Adipose tissue (tissue), 3 donors: Measurements from ENCODE around the gene IFITM2. TPM values are rescaled to one million over a fixed set of nuclear protein-coding genes. Genes with fewer than 3 reads are reported as not detected.
"Not testable (repeated sequence)": the region's sequence is repeated elsewhere in the genome, so short reads cannot be mapped to it uniquely, and the experiment has no call there.

Experiments
- H3K27ac ChIP-seq: one replicate; pipeline ENCODE4 v1.5.1; 2013; ENCODE audit warnings: low read depth, low read length
- WGBS, 3 donors: extraction: QIAGEN DNeasy Blood & Tissue Kit; methylation state at CpG; one replicate each; pipeline ENCODE4 v1.1.7; 2013; 5-methylcytosine and 5-hydroxymethylcytosine counted together
- polyA plus RNA-seq, 3 donors: library from polyadenylated mRNA; stranded (reverse); fragments of 200-250 nt; gene quantifications; one replicate each; pipeline ENCODE4 v1.2.3, GENCODE V29; 2013
- donor health status: healthy with polysubstance abuse.
- donor health status: Bipolar disorder and iron deficiency.
- donor health status: healthy.

The IFITM2 gene
- 1,000 to 10,000 TPM in 2 of 3 donors, 100 to 1,000 TPM in 1; 208 to 1,862 (median 1,191) TPM for polyA plus RNA-seq

GRCh38 chr11:307766-308708 lies at the start of gene IFITM2:
TSS of gene IFITM2 (plus strand) at chr11:307816. CDS start at chr11:308193, 377 bp downstream.
- 2 to 26% (median 5%) methylated on average over 20 to 28 of the region's 28 CpGs for WGBS, 3 donors
- peak within 1 kb of the TSS; percentile 83 for H3K27ac ChIP-seq

GRCh38 chr11:259413-259812 lies 48.2 kb upstream of the IFITM2 start:
- WGBS, 3 donors, result 66 to 70% (median 70%) methylated on average over 10 of the region's 10 CpGs
- no peak overlapping the region for H3K27ac ChIP-seq

GRCh38 chr11:261624-262023 lies 46.0 kb upstream of the IFITM2 start:
- WGBS, 3 donors, result 90 to 91% (median 91%) methylated on average over 4 of the region's 4 CpGs
- H3K27ac ChIP-seq, result no peak overlapping the region

GRCh38 chr11:266676-267439 lies 40.8 kb upstream of the IFITM2 start:
- WGBS, 3 donors, result 82 to 92% (median 89%) methylated on average over 4 to 5 of the region's 13 CpGs
- H3K27ac ChIP-seq, result no peak overlapping the region

DNA sequence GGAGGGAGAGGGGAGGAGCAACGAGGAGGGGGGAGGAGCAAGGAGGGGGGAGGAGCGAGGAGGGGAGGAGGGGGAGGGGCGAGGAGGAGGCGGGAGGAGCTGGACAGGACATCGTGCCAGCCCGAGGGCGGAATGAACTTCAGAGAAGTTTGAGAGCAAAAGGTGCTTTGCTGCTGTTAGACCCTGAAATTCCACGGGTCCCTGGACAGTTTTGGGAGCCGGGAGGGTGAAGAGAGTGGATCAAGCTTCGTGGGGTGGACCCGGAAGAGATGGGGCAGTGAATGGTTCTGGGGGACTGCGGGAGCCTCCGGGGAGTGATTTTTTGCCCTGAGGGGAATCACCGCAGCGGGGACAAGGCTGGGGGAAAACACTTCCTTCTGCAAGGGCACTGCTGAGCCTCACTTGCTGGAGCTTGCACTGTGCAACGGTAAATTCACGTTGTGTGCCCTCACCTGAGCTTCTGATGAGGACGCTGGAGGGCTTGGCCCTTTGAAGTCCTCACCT lies 40.1 kb upstream of the IFITM2 start:
- peak overlapping the region; percentile 35 for H3K27ac ChIP-seq
- WGBS, 3 donors, result 38 to 49% (median 42%) methylated on average over 17 of the region's 18 CpGs

GRCh38 chr11:268716-269145 lies 38.9 kb upstream of the IFITM2 start:
- WGBS, 3 donors, result 30 to 56% (median 31%) methylated on average over 14 to 16 of the region's 16 CpGs
- not testable (repeated sequence) for H3K27ac ChIP-seq

- WGBS, 3 donors, result 32 to 54% (median 34%) methylated on average over 21 of the region's 21 CpGs
Measured at GRCh38 chr11:269146-269890, 38.3 kb upstream of the IFITM2 start.

GRCh38 chr11:270451-271318 lies 36.9 kb upstream of the IFITM2 start:
- 77 to 87% (median 80%) methylated on average over 16 to 18 of the region's 18 CpGs for WGBS, 3 donors
- H3K27ac ChIP-seq, result no peak overlapping the region

More at GRCh38 chr11:269146-269890, 38.3 kb upstream of the IFITM2 start:
- H3K27ac ChIP-seq, result no peak overlapping the region

- H3K27ac ChIP-seq, result no peak overlapping the region
- 59 to 92% (median 85%) methylated on average over 8 of the region's 8 CpGs for WGBS, 3 donors
Measured at GRCh38 chr11:271319-271715, 36.3 kb upstream of the IFITM2 start.

DNA sequence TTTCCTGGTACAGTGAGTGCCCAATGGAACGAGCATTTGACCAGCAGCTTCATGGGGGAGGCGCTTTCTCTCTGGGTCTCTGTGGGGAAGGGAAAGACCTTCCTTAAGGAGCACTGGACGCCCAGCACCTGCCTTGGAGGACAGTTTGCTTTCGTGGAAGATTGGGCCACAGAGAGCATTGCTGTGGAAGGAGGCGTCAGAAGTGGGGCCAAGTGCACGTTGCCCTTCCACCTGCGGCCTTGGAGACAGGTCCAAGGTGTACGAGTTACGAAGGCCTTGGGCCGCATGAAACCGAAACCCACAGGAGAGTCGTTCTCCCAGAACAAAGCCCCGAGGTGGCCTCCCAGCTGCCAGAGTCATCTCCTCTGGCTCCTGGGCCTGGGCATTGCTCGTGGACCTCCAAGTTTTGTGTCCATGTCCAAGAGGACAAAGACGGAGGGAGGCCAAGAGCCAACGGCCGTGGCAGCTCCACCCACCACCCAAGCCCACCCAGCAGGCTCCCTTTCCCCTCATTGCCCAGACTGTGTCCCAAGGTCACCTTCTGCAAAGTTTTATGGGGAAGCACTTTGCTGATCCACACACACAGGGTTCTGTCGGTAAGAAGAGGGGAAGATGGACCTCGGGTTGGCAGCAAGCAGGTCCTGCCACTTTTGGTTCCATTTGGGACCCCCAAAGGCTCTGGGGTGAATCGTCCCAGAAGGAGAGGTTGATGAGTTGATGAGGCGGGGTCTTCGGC lies 35.3 kb upstream of the IFITM2 start:
- WGBS, 3 donors, result 81 to 91% (median 83%) methylated on average over 22 of the region's 22 CpGs
- H3K27ac ChIP-seq, result no peak overlapping the region

- WGBS, 3 donors, result 76 to 91% (median 85%) methylated on average over 6 of the region's 6 CpGs
- no peak overlapping the region for H3K27ac ChIP-seq
Measured at GRCh38 chr11:272931-273198, 34.8 kb upstream of the IFITM2 start.

GRCh38 chr11:276219-276618 lies 31.4 kb upstream of the IFITM2 start:
- H3K27ac ChIP-seq, result no peak overlapping the region

DNA sequence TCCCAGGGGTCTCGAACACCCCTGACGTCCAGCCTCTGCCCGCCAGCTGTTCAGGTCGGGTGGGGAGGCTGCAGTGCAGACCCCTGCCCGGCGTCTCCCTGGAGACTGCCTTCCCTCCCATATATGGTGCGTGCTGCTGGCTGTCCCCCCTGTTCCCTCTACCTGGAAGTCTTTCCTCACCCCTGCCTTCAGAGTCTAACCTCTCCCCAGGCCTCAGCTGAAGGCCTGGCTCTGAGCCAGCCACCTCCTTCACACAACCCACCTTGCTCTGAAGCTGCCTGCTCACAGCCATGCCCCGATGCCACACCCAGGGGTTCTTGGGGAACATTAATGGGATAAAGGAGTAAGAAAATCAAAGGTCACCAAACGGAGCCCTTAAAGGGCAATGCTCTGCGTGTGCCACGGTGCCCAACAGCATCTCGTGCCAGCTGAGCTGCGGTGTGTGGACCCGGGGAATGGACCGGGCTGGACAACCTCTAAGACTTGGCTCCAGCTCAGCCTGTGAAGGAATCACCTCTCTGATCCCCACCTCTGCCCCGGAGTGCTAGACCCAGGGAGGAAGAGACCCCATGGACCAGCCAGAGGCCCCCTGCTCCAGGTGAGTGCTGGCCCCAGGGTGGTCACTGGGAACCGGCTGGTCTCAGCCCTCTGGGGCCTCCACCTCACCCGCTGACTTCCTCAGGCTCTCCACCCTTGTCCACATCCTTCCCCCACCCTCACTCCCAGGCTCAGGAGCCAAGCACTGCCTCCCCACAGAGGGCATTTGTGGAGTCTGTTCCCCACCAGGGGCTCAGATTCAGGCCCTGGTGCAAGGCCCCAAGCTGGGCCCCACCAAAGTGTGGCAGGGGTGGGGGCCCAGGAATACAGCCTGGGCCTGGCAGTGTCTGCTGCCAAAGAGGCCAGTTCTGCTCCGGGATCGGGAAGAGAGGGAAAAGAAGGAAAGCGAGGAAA lies 29.3 kb upstream of the IFITM2 start, which contains the start of gene NLRP6:
TSS of gene NLRP6 (plus strand) at position 407 of the 951 bp plus-strand sequence. CDS start at position 570, 163 bp downstream.
- no peak within 1 kb of the TSS for H3K27ac ChIP-seq
- 73 to 81% (median 74%) methylated on average over 20 to 21 of the region's 21 CpGs for WGBS, 3 donors

- no peak overlapping the region for H3K27ac ChIP-seq
- WGBS, 3 donors, result 11 to 16% (median 11%) methylated on average over 91 to 97 of the region's 97 CpGs
Measured at GRCh38 chr11:279040-279965, 28.3 kb upstream of the IFITM2 start.
